Measurements from ENCODE around the gene VWA3A.

- TF ChIP-seq CTCF (IDR thresholded peaks at IDR 0.05) = no peak
- TF ChIP-seq POLR2A (IDR thresholded peaks at IDR 0.05) = no peak
Measured at GRCh38 chr16:22122239-22122638, 29.9 kb downstream of the VWA3A start.
